Aorta (tissue), 5 donors: ENCODE results near the gene PRXL2A. TPM values are rescaled to one million over a fixed set of nuclear protein-coding genes. Genes with fewer than 3 reads are reported as not detected.
"Not testable (repeated sequence)": the region's sequence is repeated elsewhere in the genome, so short reads cannot be mapped to it uniquely, and the experiment has no call there.

Experiments used
- ATAC-seq: fragments of 200-7000 bp; cut with Tn5 transposase; one replicate; pipeline ENCODE4 v1.9.1; 2022; ENCODE audit warnings: moderate library complexity; ENCODE audit not compliant: low FRiP score
- DNase-seq, 2 donors: peaks; one replicate each; pipeline ENCODE4 v3.0.0-alpha.2; 2020
- H3K27ac ChIP-seq, 2 donors: one replicate each; pipeline ENCODE4 v1.5.1; 2013; ENCODE audit warnings: low read length in 2 of 2, mild to moderate bottlenecking in 2 of 2, moderate library complexity in 2 of 2, control low read depth in 1 of 2, inconsistent platforms in 1 of 2, low read depth in 1 of 2
- H3K27me3 ChIP-seq, 2 donors: one replicate each; pipeline ENCODE4 v1.6.1; 2013; ENCODE audit warnings: control low read depth in 1 of 2, low read length in 1 of 2, mild to moderate bottlenecking in 1 of 2, moderate library complexity in 1 of 2; ENCODE audit not compliant: insufficient read depth in 2 of 2, control insufficient read depth in 1 of 2
- H3K36me3 ChIP-seq, 2 donors: one replicate each; pipeline ENCODE4 v1.6.1; 2013; ENCODE audit warnings: control low read depth in 1 of 2, low read length in 1 of 2, mild to moderate bottlenecking in 1 of 2; ENCODE audit not compliant: insufficient read depth in 2 of 2, control insufficient read depth in 1 of 2
- H3K4me1 ChIP-seq, 2 donors: one replicate each; pipeline ENCODE4 v1.6.1; 2013; ENCODE audit warnings: low read length in 2 of 2, control low read depth in 1 of 2, mild to moderate bottlenecking in 1 of 2, moderate library complexity in 1 of 2; ENCODE audit not compliant: insufficient read depth in 2 of 2, control insufficient read depth in 1 of 2
- H3K4me3 ChIP-seq, 2 donors: one replicate each; pipeline ENCODE4 v1.5.1; 2013; ENCODE audit warnings: low read length in 2 of 2, control low read depth in 1 of 2, mild to moderate bottlenecking in 1 of 2
- H3K9me3 ChIP-seq: one replicate; pipeline ENCODE4 v1.6.1; 2013; ENCODE audit warnings: mild to moderate bottlenecking, low read length; ENCODE audit not compliant: control insufficient read depth
- WGBS, 2 donors: extraction: QIAGEN DNeasy Blood & Tissue Kit; methylation state at CpG; one replicate each; pipeline ENCODE4 v1.1.7; 2013; 5-methylcytosine and 5-hydroxymethylcytosine counted together
- intact Hi-C, 2 donors: fragments of 100-400 bp; cut with DNase I; formaldehyde crosslinking; loops; one replicate each; pipeline versions ENCODE4 v1.14.2 to v1.15.0; 2022
- polyA plus RNA-seq, 2 donors: library from polyadenylated mRNA; stranded (reverse); fragments of 200-250 nt; gene quantifications; one replicate each; pipeline ENCODE4 v1.2.3, GENCODE V29; 2013
- total RNA-seq, 2 donors: library from RNA; stranded (reverse); fragmentation: NEBNext Ultra II Directional; extraction: Animal tissue kit (Norgen Biotek cat#: 25700); gene quantifications; one replicate each; pipeline ENCODE4 v1.2.1, GENCODE V29; 2021
- donor health status: healthy with polysubstance abuse.
- donor health status: Bipolar disorder and iron deficiency.
- donor health status: DM: no; HTN: no; CAD: no.
- donor health status: DM: no; HTN: no; CAD: no.
- donor health status: DM: yes; HTN: yes; CAD: no.

The PRXL2A gene
- total and polyA plus RNA-seq, 4 donors: 15.6 to 43.1 (median 36.0) TPM

DNA sequence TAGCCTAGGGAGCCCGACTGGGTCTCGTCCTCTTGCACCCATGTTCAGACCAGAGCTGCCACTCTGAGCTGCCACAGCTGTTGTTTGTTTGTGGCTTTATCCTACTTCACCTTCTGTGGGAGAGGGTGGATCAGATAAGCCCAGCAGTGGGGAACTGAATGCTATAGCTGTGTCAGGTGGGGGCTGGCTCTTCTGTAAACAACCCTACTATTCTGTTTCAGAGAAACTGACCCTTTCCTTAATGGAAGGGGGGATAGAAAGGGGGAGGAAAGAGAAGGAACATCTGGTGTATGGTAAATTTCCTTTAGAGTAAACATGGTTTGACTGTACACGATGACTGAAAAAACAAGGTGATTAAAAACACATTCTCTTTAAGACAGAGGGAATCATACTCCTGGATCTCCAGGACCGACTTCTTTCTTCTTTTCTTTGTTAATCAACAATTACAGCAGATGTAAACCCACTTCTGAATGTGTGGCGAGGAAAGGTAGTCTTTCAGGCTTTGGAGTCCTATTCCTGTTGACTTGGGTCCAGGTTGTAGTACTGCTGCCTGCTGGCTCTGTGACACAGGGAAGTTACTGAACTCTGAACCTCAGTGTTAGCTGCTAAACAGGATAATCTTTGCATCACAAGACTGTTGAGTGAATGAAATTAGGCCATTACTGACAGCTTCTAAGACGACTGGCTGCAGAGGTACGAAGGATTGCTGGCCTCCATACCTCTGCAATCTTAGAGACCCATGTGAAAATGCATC is 6.0 kb downstream of the PRXL2A start:
- no peak overlapping the region for H3K27ac ChIP-seq
- no peak for DNase-seq
- no peak for ATAC-seq
- no peaks in the 10 kb centered on the region for H3K27me3 ChIP-seq
- no peak overlapping the region for H3K4me3 ChIP-seq
- WGBS, 2 donors: 85 to 93% methylated on average over 7 of the region's 7 CpGs
- H3K4me1 ChIP-seq: no peaks in the 10 kb centered on the region
- no peaks in the 10 kb centered on the region for H3K36me3 ChIP-seq
- H3K9me3 ChIP-seq: no peaks in the 10 kb centered on the region
- intact Hi-C loops: no loop called here

DNA sequence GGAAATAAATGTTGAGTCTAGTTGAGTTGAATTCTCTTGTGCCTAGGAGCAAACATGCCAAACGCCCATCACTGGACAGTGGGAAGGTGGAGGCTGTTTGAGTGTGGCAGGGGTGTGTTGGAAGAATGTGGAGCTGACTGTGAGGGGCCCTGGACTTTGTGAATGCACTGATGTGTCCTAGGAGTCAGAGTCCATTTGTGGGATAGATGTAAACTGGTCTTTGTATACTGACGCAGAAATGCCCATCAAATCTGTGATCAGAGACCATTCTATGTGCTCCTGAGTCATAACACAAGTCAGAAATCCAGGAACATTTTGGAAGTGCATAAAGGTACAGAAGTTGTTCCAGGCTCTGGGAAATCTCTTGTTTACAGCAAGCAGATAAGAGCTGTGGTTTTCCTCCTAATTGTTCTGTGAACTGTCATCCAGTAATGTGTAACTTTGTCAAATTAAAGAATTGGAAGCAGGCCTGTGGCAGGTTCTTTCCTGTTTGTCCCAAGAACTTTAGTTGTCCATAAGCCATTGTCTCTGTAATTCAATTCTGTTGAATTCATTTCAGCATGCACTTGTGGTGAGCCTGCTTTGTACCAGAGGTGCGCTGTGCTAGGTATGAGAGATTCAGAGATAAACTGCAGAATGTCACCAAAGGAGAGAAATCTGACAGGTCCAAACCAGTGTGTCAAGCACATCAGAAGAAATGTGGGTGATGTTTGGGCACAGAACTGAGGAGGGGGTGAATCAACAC is 7.6 kb downstream of the PRXL2A start:
- no peak overlapping the region for H3K4me3 ChIP-seq
- 88 to 90% methylated on average over 3 of the region's 3 CpGs for WGBS, 2 donors
- H3K27me3 ChIP-seq: no peaks in the 10 kb centered on the region
- H3K27ac ChIP-seq: no peak overlapping the region
- ATAC-seq: no peak
- intact Hi-C loops: no loop called here
- H3K4me1 ChIP-seq: no peaks in the 10 kb centered on the region
- no peaks in the 10 kb centered on the region for H3K9me3 ChIP-seq
- no peak for DNase-seq
- no peaks in the 10 kb centered on the region for H3K36me3 ChIP-seq

DNA sequence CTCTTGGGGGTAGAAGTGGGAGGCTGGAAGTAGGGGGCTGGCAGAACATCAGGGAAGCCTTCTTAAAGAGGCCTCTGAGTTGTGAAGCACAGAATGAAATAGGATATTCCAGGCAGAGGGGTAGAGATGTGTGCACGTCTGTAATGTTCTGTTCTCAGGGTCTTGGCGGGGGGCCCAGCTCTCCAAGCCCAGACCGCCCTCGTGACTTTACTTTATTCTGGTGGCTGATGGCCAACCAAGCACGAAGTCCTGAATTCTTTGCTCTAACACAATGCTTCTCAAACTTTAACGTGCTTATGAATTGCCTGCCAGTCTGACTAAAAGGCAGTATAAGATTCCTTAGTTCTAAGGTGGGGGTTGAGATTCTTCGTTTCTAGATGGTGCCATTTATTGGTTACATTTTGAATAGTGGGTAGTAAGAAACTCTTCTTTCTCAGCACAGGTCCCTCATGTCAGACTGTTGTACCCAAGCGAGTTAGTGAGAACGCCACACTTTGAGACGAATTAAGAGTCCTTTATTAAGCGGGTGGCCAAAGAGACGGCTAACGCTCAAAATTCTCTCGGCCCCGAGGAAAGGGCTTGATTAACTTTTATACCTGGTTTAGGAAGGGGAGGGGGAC is 8.2 kb downstream of the PRXL2A start:
- no peaks in the 10 kb centered on the region for H3K4me1 ChIP-seq
- H3K27me3 ChIP-seq: no peaks in the 10 kb centered on the region
- H3K4me3 ChIP-seq: no peak overlapping the region
- H3K27ac ChIP-seq: no peak overlapping the region
- 31 to 40% methylated on average over 15 of the region's 15 CpGs for WGBS, 2 donors
- DNase-seq: no peak
- no peaks in the 10 kb centered on the region for H3K9me3 ChIP-seq
- ATAC-seq: peak; percentile 72
- intact Hi-C loops: no loop called here
- H3K36me3 ChIP-seq: no peaks in the 10 kb centered on the region

DNA sequence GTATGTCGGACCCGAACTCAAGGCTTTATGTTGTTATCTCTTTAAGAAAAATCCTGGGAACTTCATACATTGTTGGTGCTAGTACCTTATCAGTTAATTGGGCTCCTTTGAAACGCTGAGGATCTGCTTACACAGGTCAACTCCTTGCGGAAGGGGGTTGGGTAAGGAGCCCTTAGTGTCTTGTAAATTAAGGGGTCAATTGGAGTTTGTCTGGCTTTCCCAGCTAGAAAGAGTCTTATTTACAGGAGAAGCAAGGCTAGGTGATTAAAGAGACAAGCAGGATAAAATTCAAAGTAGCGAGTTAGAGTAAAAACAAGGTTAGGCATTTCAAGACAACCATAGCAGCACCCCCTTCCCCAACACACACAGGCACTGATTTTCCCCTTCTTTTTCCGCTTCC is 8.9 kb downstream of the PRXL2A start:
- DNase-seq, H3K36me3 ChIP-seq, ATAC-seq, H3K4me3 ChIP-seq, H3K4me1 ChIP-seq, H3K9me3 ChIP-seq, H3K27ac ChIP-seq, intact Hi-C loops, H3K27me3 ChIP-seq: not testable (repeated sequence)
- WGBS, 2 donors: 89% methylated on average over 6 of the region's 6 CpGs

DNA sequence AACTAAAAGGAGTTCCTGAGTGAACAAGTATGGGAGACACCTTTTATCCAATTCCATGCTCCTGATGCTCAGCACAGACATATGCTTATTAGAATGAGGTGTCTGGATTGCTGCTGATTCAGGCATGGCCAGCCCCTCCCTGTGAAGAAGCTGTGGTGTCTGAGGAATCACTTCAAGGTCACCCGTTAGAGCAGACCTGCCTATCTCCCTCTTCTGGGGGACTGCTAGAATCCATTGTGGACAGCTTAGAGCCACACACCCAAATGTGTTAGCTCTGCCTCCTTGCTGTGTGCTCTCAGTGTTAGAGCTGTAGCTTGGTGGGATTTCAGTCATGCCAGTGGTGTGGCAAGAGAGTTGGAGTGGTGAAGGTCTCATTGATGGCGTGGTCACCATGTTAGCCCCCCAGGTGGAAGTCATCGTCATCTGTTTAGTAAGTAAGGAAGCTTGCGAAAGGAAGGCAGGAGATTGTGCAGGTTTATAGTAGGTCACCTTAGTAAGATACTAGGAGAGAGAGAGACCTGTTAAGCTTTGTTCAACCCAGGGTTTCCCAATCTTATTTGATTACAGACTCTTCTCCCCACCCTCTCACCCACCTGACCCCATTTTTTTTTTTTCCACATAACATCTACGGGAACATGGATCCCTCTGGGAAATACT is 12.8 kb downstream of the PRXL2A start:
- Histone ChIP-seq H3K27me3 (no peaks in the 10 kb centered on the region), H3K9me3 (no peaks in the 10 kb centered on the region), H3K4me1 (no peaks in the 10 kb centered on the region), H3K27ac (no peak overlapping the region), H3K36me3 (no peaks in the 10 kb centered on the region), H3K4me3 (no peak overlapping the region)
- ATAC-seq (no peak), DNase-seq (no peak)
- WGBS, 2 donors: 85 to 94% methylated on average over 5 of the region's 5 CpGs
- intact Hi-C loops: no loop called here

DNA sequence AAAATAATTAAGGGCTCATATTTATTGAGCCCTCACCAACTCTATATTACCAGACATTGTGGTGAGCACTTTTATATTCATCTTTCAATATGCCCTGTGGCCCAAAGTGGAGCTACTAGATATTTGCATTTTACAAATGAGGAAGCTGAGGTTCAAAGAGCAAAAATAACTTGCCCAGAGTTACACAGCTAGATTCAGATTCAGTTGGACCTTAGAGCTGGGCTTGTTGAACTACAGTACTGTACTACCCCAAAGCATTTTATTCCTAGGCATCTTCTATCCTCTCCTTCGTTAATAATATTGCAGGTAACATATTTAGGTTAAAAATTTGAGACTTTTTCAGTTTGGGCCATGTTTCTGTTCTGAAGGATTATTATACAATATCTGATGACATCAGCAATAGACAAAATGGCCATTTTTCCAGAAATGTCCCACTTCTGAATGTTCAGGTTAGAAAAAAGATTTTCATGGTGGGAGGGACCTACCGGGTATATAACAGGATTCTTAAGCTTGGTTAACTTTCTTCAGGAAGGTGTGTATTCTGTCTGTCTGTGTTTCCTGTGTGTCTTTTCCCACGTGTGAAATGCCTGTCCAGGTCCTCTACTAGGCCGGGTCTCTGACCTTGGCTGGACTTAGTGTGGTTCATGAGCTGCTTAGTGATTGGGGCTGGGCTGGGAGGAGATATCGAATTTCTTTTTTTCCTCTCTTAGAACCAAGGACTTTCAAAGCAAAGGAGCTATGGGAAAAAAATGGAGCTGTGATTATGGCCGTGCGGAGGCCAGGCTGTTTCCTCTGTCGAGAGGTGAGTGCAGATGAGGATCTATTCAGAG is 13.6 kb downstream of the PRXL2A start:
- H3K27ac ChIP-seq: no peak overlapping the region
- DNase-seq (no peak), ATAC-seq (no peak)
- no peaks in the 10 kb centered on the region for H3K9me3 ChIP-seq
- no peaks in the 10 kb centered on the region for H3K36me3 ChIP-seq
- H3K27me3 ChIP-seq: no peaks in the 10 kb centered on the region
- intact Hi-C loops: no loop called here
- H3K4me1 ChIP-seq: no peaks in the 10 kb centered on the region
- 90 to 91% methylated on average over 8 of the region's 8 CpGs for WGBS, 2 donors
- no peak overlapping the region for H3K4me3 ChIP-seq

DNA sequence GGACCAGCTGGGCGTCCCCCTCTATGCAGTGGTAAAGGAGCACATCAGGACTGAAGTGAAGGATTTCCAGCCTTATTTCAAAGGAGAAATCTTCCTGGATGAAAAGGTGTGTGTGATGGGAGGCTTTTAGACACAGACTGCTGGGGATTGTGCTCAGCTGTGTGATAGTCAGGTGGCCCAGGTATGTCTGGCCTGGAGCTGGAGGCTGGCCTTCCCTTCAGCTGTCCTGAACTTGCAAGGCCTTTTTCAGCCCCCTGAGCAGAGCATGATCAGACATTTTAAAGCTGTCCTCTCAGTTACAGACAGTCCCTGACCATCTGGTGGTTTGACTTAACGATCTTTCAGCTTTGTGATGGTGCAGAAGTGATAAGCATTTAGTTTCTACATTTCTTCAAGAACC is 17.6 kb downstream of the PRXL2A start:
- H3K36me3 ChIP-seq: peaks cover 0 to 4% of the 10 kb centered on the region in 2 donors
- no peak for ATAC-seq
- intact Hi-C loops: no loop called here
- H3K4me1 ChIP-seq: no peaks in the 10 kb centered on the region
- no peak overlapping the region for H3K4me3 ChIP-seq
- H3K27me3 ChIP-seq: no peaks in the 10 kb centered on the region
- WGBS, 2 donors: 92 to 94% methylated on average over 2 of the region's 2 CpGs
- H3K9me3 ChIP-seq: no peaks in the 10 kb centered on the region
- no peak overlapping the region for H3K27ac ChIP-seq
- peak in 1 of 2 donors; percentile 9 for DNase-seq

DNA sequence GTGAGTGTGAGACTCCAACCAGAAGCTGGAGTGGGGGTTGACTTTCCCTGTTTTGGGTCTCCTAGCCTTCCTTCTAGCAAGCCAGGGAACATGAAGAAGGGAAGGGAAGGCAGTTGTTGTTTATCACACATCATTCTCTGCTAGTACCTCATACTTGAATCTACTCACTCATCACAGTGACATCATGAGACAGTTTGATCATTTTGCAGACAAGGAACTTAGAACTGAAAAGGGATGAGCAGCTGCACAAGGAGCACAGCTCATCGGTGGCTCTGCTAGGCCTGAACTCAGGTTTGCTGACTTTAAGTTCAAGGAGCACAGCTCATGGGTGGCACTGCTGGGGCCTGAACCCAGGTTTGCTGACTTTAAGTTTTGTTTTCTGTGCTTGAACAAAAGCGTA is 19.2 kb downstream of the PRXL2A start:
- no peaks in the 10 kb centered on the region for H3K27me3 ChIP-seq
- 95 to 99% methylated on average over 2 of the region's 2 CpGs for WGBS, 2 donors

More for the DNA sequence above, 19.2 kb downstream of the PRXL2A start:
- H3K27ac ChIP-seq: no peak overlapping the region
- peaks cover 0 to 7% of the 10 kb centered on the region in 2 donors for H3K36me3 ChIP-seq
- no peaks in the 10 kb centered on the region for H3K4me1 ChIP-seq
- no peaks in the 10 kb centered on the region for H3K9me3 ChIP-seq
- ATAC-seq (no peak), DNase-seq (no peak)
- H3K4me3 ChIP-seq: no peak overlapping the region
- intact Hi-C loops: no loop called here
